GM23338 (cell line): ENCODE data around the gene HTR4. TPM values are rescaled to one million over a fixed set of nuclear protein-coding genes. Genes with fewer than 3 reads are reported as not detected.

ENCODE experiments used
- ATAC-seq: fragments of 200-7000 bp; cut with Tn5 transposase; 3 replicates; pipeline ENCODE4 v1.9.1; 2020
- DNase-seq: peaks from one replicate; pipeline ENCODE4 v3.0.0-alpha.2; 2015; ENCODE audit warnings: low spot score
- H2AFZ ChIP-seq: fragments of 200-600 bp; sonication (generic); 2 replicates; pipeline ENCODE4 v1.8.0; 2016; ENCODE audit warnings: antibody characterized with exemption, mild to moderate bottlenecking, moderate library complexity
- H3F3A ChIP-seq: fragments of 200-600 bp; sonication (generic); replicated peaks from 2 replicates; pipeline ENCODE4 v1.8.0; 2017; ENCODE audit warnings: antibody characterized with exemption, mixed run types, low read depth
- H3K27ac ChIP-seq: fragments of 200-600 bp; sonication (generic); 2 replicates; pipeline ENCODE4 v1.6.1; 2016; ENCODE audit warnings: low read depth
- H3K27me3 ChIP-seq: fragments of 200-600 bp; sonication (generic); 2 replicates; pipeline ENCODE4 v1.8.0; 2016; ENCODE audit warnings: mild to moderate bottlenecking, mixed run types, moderate library complexity; ENCODE audit not compliant: insufficient read depth
- H3K36me3 ChIP-seq: fragments of 200-600 bp; sonication (generic); 2 replicates; pipeline ENCODE4 v1.8.0; 2016; ENCODE audit warnings: mild to moderate bottlenecking; ENCODE audit not compliant: insufficient read depth
- H3K4me1 ChIP-seq: fragments of 200-600 bp; sonication (generic); 2 replicates; pipeline ENCODE4 v1.8.0; 2016; ENCODE audit warnings: mild to moderate bottlenecking, moderate library complexity; ENCODE audit not compliant: insufficient read depth
- H3K4me2 ChIP-seq: fragments of 200-600 bp; sonication (generic); 2 replicates; pipeline ENCODE4 v1.7.1; 2017; ENCODE audit warnings: mixed run types
- H3K4me3 ChIP-seq: fragments of 200-600 bp; sonication (generic); 2 replicates; pipeline ENCODE4 v1.6.1; 2016; ENCODE audit warnings: mixed run types
- H3K79me2 ChIP-seq: fragments of 200-600 bp; sonication (generic); replicated peaks from 2 replicates; pipeline ENCODE4 v1.8.0; 2017; ENCODE audit warnings: mild to moderate bottlenecking; ENCODE audit not compliant: insufficient read depth
- H3K9me2 ChIP-seq: fragments of 200-600 bp; sonication (generic); 2 replicates; pipeline ENCODE4 v1.8.0; 2017; ENCODE audit not compliant: insufficient read depth
- H4K20me1 ChIP-seq: fragments of 200-600 bp; sonication (generic); replicated peaks from 2 replicates; pipeline ENCODE4 v1.8.0; 2017; ENCODE audit warnings: mild to moderate bottlenecking; ENCODE audit not compliant: insufficient read depth
- H3K27ac Mint-ChIP-seq: 2 replicates; pipeline ENCODE4 v1.8.0; 2020; ENCODE audit warnings: inconsistent platforms, mild to moderate bottlenecking, moderate library complexity, mixed read lengths
- H3K27me3 Mint-ChIP-seq: 3 replicates; pipeline ENCODE4 v1.8.0; 2022; ENCODE audit warnings: low read depth, mild to moderate bottlenecking, moderate library complexity, mixed read lengths, inconsistent platforms; ENCODE audit not compliant: insufficient read depth, poor library complexity
- H3K36me3 Mint-ChIP-seq: 3 replicates; pipeline ENCODE4 v1.8.0; 2021; ENCODE audit warnings: low read depth, mild to moderate bottlenecking, inconsistent platforms, moderate library complexity, mixed read lengths
- H3K4me1 Mint-ChIP-seq: 3 replicates; pipeline ENCODE4 v1.8.0; 2020; ENCODE audit warnings: mild to moderate bottlenecking, inconsistent platforms, mixed read lengths
- H3K4me3 Mint-ChIP-seq: 3 replicates; pipeline ENCODE4 v1.8.0; 2021; ENCODE audit warnings: moderate library complexity, mild to moderate bottlenecking, inconsistent platforms, mixed read lengths
- H3K9me3 Mint-ChIP-seq: 3 replicates; pipeline ENCODE4 v1.8.0; 2020; ENCODE audit warnings: moderate library complexity, mild to moderate bottlenecking, inconsistent platforms, mixed read lengths
- CREB1 ChIP-seq: fragments of 250-450 bp; sonication (Bioruptor Pico); IDR thresholded peaks from 2 replicates; pipeline ENCODE4 v1.5.0; 2020; ENCODE audit warnings: low read depth, mild to moderate bottlenecking, moderate library complexity
- EZH2phosphoT487 ChIP-seq: fragments of 200-600 bp; sonication (generic); IDR thresholded peaks from one replicate; pipeline ENCODE4 v1.8.1; 2018; ENCODE audit warnings: antibody characterized with exemption; ENCODE audit not compliant: unreplicated experiment
- JUNB ChIP-seq: IDR thresholded peaks from one replicate; pipeline ENCODE4 v1.6.1; 2016; ENCODE audit warnings: antibody characterized with exemption; ENCODE audit not compliant: unreplicated experiment
- NANOG ChIP-seq: IDR thresholded peaks from 2 replicates; pipeline ENCODE4 v1.6.1; 2016; ENCODE audit warnings: antibody characterized with exemption, borderline replicate concordance
- POLR2AphosphoS5 ChIP-seq: IDR thresholded peaks from 2 replicates; pipeline ENCODE4 v1.6.1; 2016; ENCODE audit warnings: antibody characterized with exemption, low read depth
- ZNF114 ChIP-seq: fragments of 250-450 bp; sonication (Bioruptor Pico); IDR thresholded peaks from 2 replicates; pipeline ENCODE4 v1.5.0; 2020; ENCODE audit warnings: mild to moderate bottlenecking, moderate library complexity
- ZNF331 ChIP-seq: fragments of 250-450 bp; sonication (Bioruptor Pico); IDR thresholded peaks from 2 replicates; pipeline ENCODE4 v1.5.0; 2020; ENCODE audit warnings: low read depth, mild to moderate bottlenecking, moderate library complexity
- long read RNA-seq: library from polyadenylated mRNA; unstranded; transcript quantifications from one replicate; pipeline ENCODE4 v2.0.0, GENCODE V29; 2020; ENCODE audit not compliant: unreplicated experiment
- polyA plus RNA-seq: library from polyadenylated mRNA; unstranded; fragments of >200 nt; fragmentation: Nextera tagmentation; extraction: Ambion mirVana; gene quantifications from 2 replicates; pipeline ENCODE4 v1.2.1, GENCODE V29; 2016
- total RNA-seq: library from RNA; depleted of rRNA; stranded (reverse); fragments of >200 nt; shearing (Covaris generic); gene quantifications from 2 replicates; pipeline ENCODE4 v1.2.3, GENCODE V29; 2014; rRNA removed
- TF ChIP-seq, protein P1 (sequence below), 2 experiments: fragments of 200-600 bp in 1 of 2; sonication (generic) in 1 of 2; conservative IDR thresholded peaks; 2 replicates each; pipeline versions ENCODE4 v1.5.1 to v1.6.1; 2016 to 2017; ENCODE audit warnings: antibody characterized with exemption in 2 of 2, low read depth in 2 of 2, mild to moderate bottlenecking in 2 of 2, moderate library complexity in 1 of 2
- TF ChIP-seq, protein P2 (sequence below): IDR thresholded peaks from 2 replicates; pipeline ENCODE4 v1.6.1; 2016; ENCODE audit warnings: antibody characterized with exemption
- TF ChIP-seq, protein P3 (sequence below): IDR thresholded peaks from one replicate; pipeline ENCODE4 v1.6.1; 2018; ENCODE audit warnings: antibody characterized with exemption; ENCODE audit not compliant: unreplicated experiment
- TF ChIP-seq, protein P4 (sequence below): fragments of 250-450 bp; sonication (Bioruptor Pico); IDR thresholded peaks from 2 replicates; pipeline ENCODE4 v1.5.0; 2020; ENCODE audit warnings: mild to moderate bottlenecking, moderate library complexity

HTR4 gene, protein sequence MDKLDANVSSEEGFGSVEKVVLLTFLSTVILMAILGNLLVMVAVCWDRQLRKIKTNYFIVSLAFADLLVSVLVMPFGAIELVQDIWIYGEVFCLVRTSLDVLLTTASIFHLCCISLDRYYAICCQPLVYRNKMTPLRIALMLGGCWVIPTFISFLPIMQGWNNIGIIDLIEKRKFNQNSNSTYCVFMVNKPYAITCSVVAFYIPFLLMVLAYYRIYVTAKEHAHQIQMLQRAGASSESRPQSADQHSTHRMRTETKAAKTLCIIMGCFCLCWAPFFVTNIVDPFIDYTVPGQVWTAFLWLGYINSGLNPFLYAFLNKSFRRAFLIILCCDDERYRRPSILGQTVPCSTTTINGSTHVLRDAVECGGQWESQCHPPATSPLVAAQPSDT
- total RNA-seq (0.10 TPM in 1 of 2 replicates, not detected in the other), polyA plus RNA-seq (not detected in 2 replicates)
- long read RNA-seq: 0 reads

DNA sequence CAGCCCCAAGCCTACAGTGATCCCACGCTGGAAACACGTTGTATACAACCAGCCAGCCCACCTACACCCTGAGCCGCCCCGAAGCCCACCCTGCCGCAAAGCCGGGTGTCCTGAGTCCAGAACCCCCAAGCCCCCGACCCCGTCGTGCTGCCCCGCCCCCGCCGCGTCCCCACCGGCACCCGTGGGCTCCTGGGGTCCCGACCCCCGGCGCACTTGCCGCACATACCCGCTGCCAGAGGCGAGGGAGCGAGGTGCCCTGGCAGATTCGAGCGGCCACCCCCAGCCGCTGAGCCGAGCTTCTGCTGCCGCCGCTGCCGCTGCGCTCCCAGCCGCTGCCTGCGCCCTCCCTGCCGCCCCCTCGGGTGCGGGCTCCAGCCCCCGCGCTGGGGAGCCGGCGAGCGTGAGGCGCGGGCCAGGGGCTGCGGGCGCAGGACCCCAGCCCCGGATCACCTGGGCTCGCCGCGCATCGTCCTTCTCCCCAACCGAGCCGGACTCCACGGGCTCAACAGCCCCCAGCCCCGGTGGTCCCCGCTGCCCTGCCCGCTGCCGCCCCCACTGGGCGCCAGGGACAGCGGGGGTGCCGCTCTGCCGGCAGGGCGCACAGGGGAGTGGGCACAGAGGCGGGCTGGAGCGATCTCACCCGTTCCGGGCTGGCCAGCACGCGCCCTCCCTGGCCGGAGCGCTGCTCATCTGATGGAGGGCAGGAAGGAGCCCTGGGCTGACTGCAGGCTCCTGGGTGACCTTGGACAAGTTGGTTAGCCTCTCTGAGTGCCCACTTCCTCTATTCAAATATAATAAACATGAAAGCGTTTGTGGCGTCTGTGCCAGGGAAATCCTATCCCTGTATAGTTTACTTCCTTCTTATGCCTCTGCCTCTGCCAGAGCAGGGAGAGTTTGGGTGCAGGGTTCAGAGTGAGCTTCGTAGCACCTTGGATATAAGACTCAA lies at the start of gene HTR4:
Gene HTR4 (minus strand): TSS at position 692 of the 946 bp plus-strand sequence. CDS start 17,513 bp downstream, outside the sequence.
- no peaks in the 10 kb centered on the region for H3K36me3 Mint-ChIP-seq
- Histone ChIP-seq H3K4me3 (peak within 1 kb of the TSS; percentile 70), H3K79me2 (no peaks in the 10 kb centered on the region), H3K4me2 (peak within 1 kb of the TSS; percentile 80), H3F3A (no peaks in the 10 kb centered on the region), H3K9me2 (no peaks in the 10 kb centered on the region), H3K36me3 (no peaks in the 10 kb centered on the region), H3K27ac (no peak within 1 kb of the TSS), H3K4me1 (peaks cover 7% of the 10 kb centered on the region; the same call in 1 of the 2 replicates), H3K27me3 (peaks cover 49% of the 10 kb centered on the region), H2AFZ (peak within 1 kb of the TSS; percentile 84), H4K20me1 (no peaks in the 10 kb centered on the region)
- H3K27me3 Mint-ChIP-seq: peaks cover 23% of the 10 kb centered on the region
- no peak within 1 kb of the TSS for H3K27ac Mint-ChIP-seq
- peak; percentile 44 for DNase-seq
- H3K4me1 Mint-ChIP-seq: peaks cover 5% of the 10 kb centered on the region; the same call in 2 of the 3 replicates
- H3K4me3 Mint-ChIP-seq: peak within 1 kb of the TSS; percentile 74
- H3K9me3 Mint-ChIP-seq: no peaks in the 10 kb centered on the region
- ATAC-seq: peak; percentile 89
- TF ChIP-seq JUNB (no peak), POLR2AphosphoS5 (no peak), ZNF114 (no peak), CREB1 (no peak), ZNF331 (CRISPR knock-in tag) (no peak), NANOG (no peak), EZH2phosphoT487 (no peak)
- TF ChIP-seq, protein P1, sequence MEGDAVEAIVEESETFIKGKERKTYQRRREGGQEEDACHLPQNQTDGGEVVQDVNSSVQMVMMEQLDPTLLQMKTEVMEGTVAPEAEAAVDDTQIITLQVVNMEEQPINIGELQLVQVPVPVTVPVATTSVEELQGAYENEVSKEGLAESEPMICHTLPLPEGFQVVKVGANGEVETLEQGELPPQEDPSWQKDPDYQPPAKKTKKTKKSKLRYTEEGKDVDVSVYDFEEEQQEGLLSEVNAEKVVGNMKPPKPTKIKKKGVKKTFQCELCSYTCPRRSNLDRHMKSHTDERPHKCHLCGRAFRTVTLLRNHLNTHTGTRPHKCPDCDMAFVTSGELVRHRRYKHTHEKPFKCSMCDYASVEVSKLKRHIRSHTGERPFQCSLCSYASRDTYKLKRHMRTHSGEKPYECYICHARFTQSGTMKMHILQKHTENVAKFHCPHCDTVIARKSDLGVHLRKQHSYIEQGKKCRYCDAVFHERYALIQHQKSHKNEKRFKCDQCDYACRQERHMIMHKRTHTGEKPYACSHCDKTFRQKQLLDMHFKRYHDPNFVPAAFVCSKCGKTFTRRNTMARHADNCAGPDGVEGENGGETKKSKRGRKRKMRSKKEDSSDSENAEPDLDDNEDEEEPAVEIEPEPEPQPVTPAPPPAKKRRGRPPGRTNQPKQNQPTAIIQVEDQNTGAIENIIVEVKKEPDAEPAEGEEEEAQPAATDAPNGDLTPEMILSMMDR (conservative IDR thresholded peaks at IDR 0.05; ENCODE audit: low read depth in 2 of 2): no peak
- TF ChIP-seq, protein P2, sequence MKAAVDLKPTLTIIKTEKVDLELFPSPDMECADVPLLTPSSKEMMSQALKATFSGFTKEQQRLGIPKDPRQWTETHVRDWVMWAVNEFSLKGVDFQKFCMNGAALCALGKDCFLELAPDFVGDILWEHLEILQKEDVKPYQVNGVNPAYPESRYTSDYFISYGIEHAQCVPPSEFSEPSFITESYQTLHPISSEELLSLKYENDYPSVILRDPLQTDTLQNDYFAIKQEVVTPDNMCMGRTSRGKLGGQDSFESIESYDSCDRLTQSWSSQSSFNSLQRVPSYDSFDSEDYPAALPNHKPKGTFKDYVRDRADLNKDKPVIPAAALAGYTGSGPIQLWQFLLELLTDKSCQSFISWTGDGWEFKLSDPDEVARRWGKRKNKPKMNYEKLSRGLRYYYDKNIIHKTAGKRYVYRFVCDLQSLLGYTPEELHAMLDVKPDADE: no peak
- TF ChIP-seq, protein P3, sequence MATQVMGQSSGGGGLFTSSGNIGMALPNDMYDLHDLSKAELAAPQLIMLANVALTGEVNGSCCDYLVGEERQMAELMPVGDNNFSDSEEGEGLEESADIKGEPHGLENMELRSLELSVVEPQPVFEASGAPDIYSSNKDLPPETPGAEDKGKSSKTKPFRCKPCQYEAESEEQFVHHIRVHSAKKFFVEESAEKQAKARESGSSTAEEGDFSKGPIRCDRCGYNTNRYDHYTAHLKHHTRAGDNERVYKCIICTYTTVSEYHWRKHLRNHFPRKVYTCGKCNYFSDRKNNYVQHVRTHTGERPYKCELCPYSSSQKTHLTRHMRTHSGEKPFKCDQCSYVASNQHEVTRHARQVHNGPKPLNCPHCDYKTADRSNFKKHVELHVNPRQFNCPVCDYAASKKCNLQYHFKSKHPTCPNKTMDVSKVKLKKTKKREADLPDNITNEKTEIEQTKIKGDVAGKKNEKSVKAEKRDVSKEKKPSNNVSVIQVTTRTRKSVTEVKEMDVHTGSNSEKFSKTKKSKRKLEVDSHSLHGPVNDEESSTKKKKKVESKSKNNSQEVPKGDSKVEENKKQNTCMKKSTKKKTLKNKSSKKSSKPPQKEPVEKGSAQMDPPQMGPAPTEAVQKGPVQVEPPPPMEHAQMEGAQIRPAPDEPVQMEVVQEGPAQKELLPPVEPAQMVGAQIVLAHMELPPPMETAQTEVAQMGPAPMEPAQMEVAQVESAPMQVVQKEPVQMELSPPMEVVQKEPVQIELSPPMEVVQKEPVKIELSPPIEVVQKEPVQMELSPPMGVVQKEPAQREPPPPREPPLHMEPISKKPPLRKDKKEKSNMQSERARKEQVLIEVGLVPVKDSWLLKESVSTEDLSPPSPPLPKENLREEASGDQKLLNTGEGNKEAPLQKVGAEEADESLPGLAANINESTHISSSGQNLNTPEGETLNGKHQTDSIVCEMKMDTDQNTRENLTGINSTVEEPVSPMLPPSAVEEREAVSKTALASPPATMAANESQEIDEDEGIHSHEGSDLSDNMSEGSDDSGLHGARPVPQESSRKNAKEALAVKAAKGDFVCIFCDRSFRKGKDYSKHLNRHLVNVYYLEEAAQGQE: no peak
- TF ChIP-seq, protein P4, sequence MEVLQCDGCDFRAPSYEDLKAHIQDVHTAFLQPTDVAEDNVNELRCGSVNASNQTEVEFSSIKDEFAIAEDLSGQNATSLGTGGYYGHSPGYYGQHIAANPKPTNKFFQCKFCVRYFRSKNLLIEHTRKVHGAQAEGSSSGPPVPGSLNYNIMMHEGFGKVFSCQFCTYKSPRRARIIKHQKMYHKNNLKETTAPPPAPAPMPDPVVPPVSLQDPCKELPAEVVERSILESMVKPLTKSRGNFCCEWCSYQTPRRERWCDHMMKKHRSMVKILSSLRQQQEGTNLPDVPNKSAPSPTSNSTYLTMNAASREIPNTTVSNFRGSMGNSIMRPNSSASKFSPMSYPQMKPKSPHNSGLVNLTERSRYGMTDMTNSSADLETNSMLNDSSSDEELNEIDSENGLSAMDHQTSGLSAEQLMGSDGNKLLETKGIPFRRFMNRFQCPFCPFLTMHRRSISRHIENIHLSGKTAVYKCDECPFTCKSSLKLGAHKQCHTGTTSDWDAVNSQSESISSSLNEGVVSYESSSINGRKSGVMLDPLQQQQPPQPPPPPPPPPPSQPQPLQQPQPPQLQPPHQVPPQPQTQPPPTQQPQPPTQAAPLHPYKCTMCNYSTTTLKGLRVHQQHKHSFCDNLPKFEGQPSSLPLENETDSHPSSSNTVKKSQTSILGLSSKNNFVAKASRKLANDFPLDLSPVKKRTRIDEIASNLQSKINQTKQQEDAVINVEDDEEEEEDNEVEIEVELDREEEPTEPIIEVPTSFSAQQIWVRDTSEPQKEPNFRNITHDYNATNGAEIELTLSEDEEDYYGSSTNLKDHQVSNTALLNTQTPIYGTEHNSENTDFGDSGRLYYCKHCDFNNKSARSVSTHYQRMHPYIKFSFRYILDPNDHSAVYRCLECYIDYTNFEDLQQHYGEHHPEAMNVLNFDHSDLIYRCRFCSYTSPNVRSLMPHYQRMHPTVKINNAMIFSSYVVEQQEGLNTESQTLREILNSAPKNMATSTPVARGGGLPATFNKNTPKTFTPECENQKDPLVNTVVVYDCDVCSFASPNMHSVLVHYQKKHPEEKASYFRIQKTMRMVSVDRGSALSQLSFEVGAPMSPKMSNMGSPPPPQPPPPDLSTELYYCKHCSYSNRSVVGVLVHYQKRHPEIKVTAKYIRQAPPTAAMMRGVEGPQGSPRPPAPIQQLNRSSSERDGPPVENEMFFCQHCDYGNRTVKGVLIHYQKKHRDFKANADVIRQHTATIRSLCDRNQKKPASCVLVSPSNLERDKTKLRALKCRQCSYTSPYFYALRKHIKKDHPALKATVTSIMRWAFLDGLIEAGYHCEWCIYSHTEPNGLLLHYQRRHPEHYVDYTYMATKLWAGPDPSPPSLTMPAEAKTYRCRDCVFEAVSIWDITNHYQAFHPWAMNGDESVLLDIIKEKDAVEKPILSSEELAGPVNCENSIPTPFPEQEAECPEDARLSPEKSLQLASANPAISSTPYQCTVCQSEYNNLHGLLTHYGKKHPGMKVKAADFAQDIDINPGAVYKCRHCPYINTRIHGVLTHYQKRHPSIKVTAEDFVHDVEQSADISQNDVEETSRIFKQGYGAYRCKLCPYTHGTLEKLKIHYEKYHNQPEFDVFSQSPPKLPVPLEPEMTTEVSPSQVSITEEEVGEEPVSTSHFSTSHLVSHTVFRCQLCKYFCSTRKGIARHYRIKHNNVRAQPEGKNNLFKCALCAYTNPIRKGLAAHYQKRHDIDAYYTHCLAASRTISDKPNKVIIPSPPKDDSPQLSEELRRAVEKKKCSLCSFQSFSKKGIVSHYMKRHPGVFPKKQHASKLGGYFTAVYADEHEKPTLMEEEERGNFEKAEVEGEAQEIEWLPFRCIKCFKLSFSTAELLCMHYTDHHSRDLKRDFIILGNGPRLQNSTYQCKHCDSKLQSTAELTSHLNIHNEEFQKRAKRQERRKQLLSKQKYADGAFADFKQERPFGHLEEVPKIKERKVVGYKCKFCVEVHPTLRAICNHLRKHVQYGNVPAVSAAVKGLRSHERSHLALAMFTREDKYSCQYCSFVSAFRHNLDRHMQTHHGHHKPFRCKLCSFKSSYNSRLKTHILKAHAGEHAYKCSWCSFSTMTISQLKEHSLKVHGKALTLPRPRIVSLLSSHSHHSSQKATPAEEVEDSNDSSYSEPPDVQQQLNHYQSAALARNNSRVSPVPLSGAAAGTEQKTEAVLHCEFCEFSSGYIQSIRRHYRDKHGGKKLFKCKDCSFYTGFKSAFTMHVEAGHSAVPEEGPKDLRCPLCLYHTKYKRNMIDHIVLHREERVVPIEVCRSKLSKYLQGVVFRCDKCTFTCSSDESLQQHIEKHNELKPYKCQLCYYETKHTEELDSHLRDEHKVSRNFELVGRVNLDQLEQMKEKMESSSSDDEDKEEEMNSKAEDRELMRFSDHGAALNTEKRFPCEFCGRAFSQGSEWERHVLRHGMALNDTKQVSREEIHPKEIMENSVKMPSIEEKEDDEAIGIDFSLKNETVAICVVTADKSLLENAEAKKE: no peak
